DND-41 (cell line): Measurements from ENCODE around the gene SHANK1.

Source experiments
- CTCF ChIP-seq: IDR thresholded peaks from 2 replicates; pipeline ENCODE4 v1.5.1; 2012; ENCODE audit warnings: borderline replicate concordance, low read length, moderate library complexity, mild to moderate bottlenecking; ENCODE audit not compliant: poor library complexity, severe bottlenecking; ENCODE audit errors: extremely low read depth
- EZH2 ChIP-seq: IDR thresholded peaks from 3 replicates; pipeline ENCODE4 v1.6.1; 2012; ENCODE audit warnings: borderline replicate concordance, low read depth, mild to moderate bottlenecking, moderate library complexity, low read length, inconsistent platforms; ENCODE audit not compliant: severe bottlenecking

GRCh38 chr19:50636317-50637085 lies 83.1 kb downstream of the SHANK1 start:
- TF ChIP-seq CTCF (no peak), EZH2 (no peak)
